CD4-positive, alpha-beta memory T cell (primary cell): Measurements from ENCODE around the gene WNT1. TPM values are rescaled to one million over a fixed set of nuclear protein-coding genes. Genes with fewer than 3 reads are reported as not detected.
A peak's percentile ranks its signal among the peaks of the same experiment; 100 is the strongest.

Experiments
- CTCF ChIA-PET: fragments of 350-600 bp; sonication (Branson Sonifier 250); formaldehyde crosslinking; loops from one replicate; lab custom pipeline; 2021; ENCODE audit warnings: inconsistent platforms; ENCODE audit not compliant: partially characterized antibody; lab: Charles Lee
- POLR2A ChIA-PET: fragments of 350-600 bp; sonication (Branson Sonifier 250); formaldehyde crosslinking; loops from one replicate; lab custom pipeline; 2021; ENCODE audit not compliant: partially characterized antibody; lab: Charles Lee
- DNase-seq, 5 donors: peaks; one replicate each; pipeline versions ENCODE4 v3.0.0 to v3.0.0-alpha.2; 2020 to 2022; ENCODE audit warnings: mixed read lengths in 1 of 5
- H3K27ac ChIP-seq: one replicate; pipeline ENCODE4 v1.7.0; 2013; ENCODE audit warnings: low read depth, low read length
- H3K27me3 ChIP-seq: 2 replicates; pipeline ENCODE4 v1.7.0; 2013; ENCODE audit warnings: mild to moderate bottlenecking, low read length, moderate library complexity; ENCODE audit not compliant: insufficient read depth
- H3K36me3 ChIP-seq: 2 replicates; pipeline ENCODE4 v1.7.0; 2013; ENCODE audit warnings: mild to moderate bottlenecking, low read length, moderate library complexity; ENCODE audit not compliant: insufficient read depth
- H3K4me1 ChIP-seq: 2 replicates; pipeline ENCODE4 v1.7.0; 2013; ENCODE audit warnings: mild to moderate bottlenecking, low read length, moderate library complexity; ENCODE audit not compliant: insufficient read depth
- H3K4me3 ChIP-seq, 2 donors: one replicate each; pipeline ENCODE4 v1.7.0; 2013; ENCODE audit warnings: low read length in 2 of 2, mild to moderate bottlenecking in 1 of 2
- H3K9me3 ChIP-seq, 2 donors: one replicate each; pipeline ENCODE4 v1.7.0; 2013; ENCODE audit warnings: low read length in 2 of 2, control low read depth in 1 of 2; ENCODE audit not compliant: control insufficient read depth in 1 of 2
- H3K27ac Mint-ChIP-seq, 7 donors: one replicate each; pipeline ENCODE4 v1.8.0; 2020 to 2021; ENCODE audit warnings: mixed read lengths in 7 of 7, mild to moderate bottlenecking in 6 of 7, inconsistent platforms in 3 of 7, moderate library complexity in 3 of 7
- H3K27me3 Mint-ChIP-seq, 2 donors: one replicate each; pipeline ENCODE4 v1.8.0; 2020 to 2021; ENCODE audit warnings: mixed read lengths in 2 of 2
- H3K36me3 Mint-ChIP-seq, 2 donors: one replicate each; pipeline ENCODE4 v1.8.0; 2020 to 2021; ENCODE audit warnings: mixed read lengths in 2 of 2, inconsistent platforms in 1 of 2, mild to moderate bottlenecking in 1 of 2
- H3K4me1 Mint-ChIP-seq, 4 donors: one replicate each; pipeline ENCODE4 v1.8.0; 2020 to 2021; ENCODE audit warnings: mixed read lengths in 4 of 4, mild to moderate bottlenecking in 1 of 4
- H3K4me3 Mint-ChIP-seq, 8 donors: one replicate each; pipeline ENCODE4 v1.8.0; 2020 to 2021; ENCODE audit warnings: mixed read lengths in 8 of 8, mild to moderate bottlenecking in 7 of 8, moderate library complexity in 6 of 8, inconsistent platforms in 3 of 8
- H3K9me3 Mint-ChIP-seq, 8 donors: one replicate each; pipeline ENCODE4 v1.8.0; 2020 to 2021; ENCODE audit warnings: mixed read lengths in 8 of 8, mild to moderate bottlenecking in 5 of 8, inconsistent platforms in 3 of 8, moderate library complexity in 1 of 8
- intact Hi-C: fragments of 100-400 bp; cut with micrococcal nuclease; formaldehyde crosslinking; loops from one replicate; pipeline ENCODE4 v1.15.1; 2023
- polyA plus RNA-seq, 2 donors: library from polyadenylated mRNA; unstranded; fragments of 300-500 nt; fragmentation: Illumina TruSeq; gene quantifications; one replicate each; pipeline ENCODE4 v1.2.3, GENCODE V29; 2021
- total RNA-seq, 2 experiments: library from RNA; stranded (reverse); gene quantifications; one replicate each; pipeline ENCODE4 v1.2.3, GENCODE V29; 2021

The WNT1 gene
- total and polyA plus RNA-seq, 4 experiments from 2014 or later, result 0.55 to 2.8 (median 1.4) TPM

- no peak overlapping the region for H3K27ac Mint-ChIP-seq
- no peak overlapping the region for H3K4me3 Mint-ChIP-seq
- no peaks in the 10 kb centered on the region for H3K36me3 Mint-ChIP-seq
- peaks cover 13% of the 10 kb centered on the region for H3K4me1 ChIP-seq
- peaks cover 12% of the 10 kb centered on the region for H3K27me3 ChIP-seq
- peaks cover 11 to 17% (median 16%) of the 10 kb centered on the region in 4 donors for H3K4me1 Mint-ChIP-seq
- DNase-seq, result no peak
- peaks cover 34% of the 10 kb centered on the region in 2 donors for H3K27me3 Mint-ChIP-seq
- intact Hi-C loops, result no loop called here
- POLR2A ChIA-PET, result no interaction called here
- H3K9me3 ChIP-seq, result no peaks in the 10 kb centered on the region
- no peaks in the 10 kb centered on the region for H3K36me3 ChIP-seq
- no peak overlapping the region for H3K27ac ChIP-seq
- no peaks in the 10 kb centered on the region for H3K9me3 Mint-ChIP-seq
- no peak overlapping the region for H3K4me3 ChIP-seq
- CTCF ChIA-PET, result interaction anchor here (0.7 to 14.1 kb wide), 6 partner anchors 9 to 138 kb away, joined by 3 to 244 read pairs (median 28); partner anchors contain the start of genes ARF3, DDN, DDX23 and WNT1
Observed at GRCh38 chr12:48990552-48990951, 12.4 kb downstream of the WNT1 start.

GRCh38 chr12:48991247-48992050 lies 13.3 kb downstream of the WNT1 start:
- Histone ChIP-seq H3K9me3 (no peaks in the 10 kb centered on the region), H3K27ac (no peak overlapping the region), H3K36me3 (no peaks in the 10 kb centered on the region), H3K4me1 (peaks cover 14% of the 10 kb centered on the region), H3K4me3 (no peak overlapping the region), H3K27me3 (peaks cover 12% of the 10 kb centered on the region)
- peaks cover 16 to 24% (median 18%) of the 10 kb centered on the region in 4 donors for H3K4me1 Mint-ChIP-seq
- ChIA-PET CTCF (interaction anchor here (0.6 to 14.1 kb wide), 6 partner anchors 10 to 138 kb away, joined by 3 to 244 read pairs (median 5); partner anchors contain the start of genes ARF3, DDX23 and WNT1), POLR2A (no interaction called here)
- no peaks in the 10 kb centered on the region for H3K9me3 Mint-ChIP-seq
- no peak for DNase-seq
- no peaks in the 10 kb centered on the region for H3K36me3 Mint-ChIP-seq
- H3K27ac Mint-ChIP-seq, result no peak overlapping the region
- H3K4me3 Mint-ChIP-seq, result no peak overlapping the region
- intact Hi-C loops, result no loop called here
- H3K27me3 Mint-ChIP-seq, result peaks cover 38 to 40% of the 10 kb centered on the region in 2 donors

GRCh38 chr12:48993787-48994186 lies 15.7 kb downstream of the WNT1 start:
- Histone ChIP-seq H3K27me3 (peaks cover 12% of the 10 kb centered on the region), H3K4me1 (peaks cover 26% of the 10 kb centered on the region), H3K27ac (no peak overlapping the region), H3K9me3 (no peaks in the 10 kb centered on the region), H3K36me3 (no peaks in the 10 kb centered on the region), H3K4me3 (no peak overlapping the region)
- no peak for DNase-seq
- POLR2A ChIA-PET, result interaction anchor here (1.1 to 7.3 kb wide), 3 partner anchors 12 to 59 kb away, joined by 3 to 46 read pairs (median 3); no protein-coding TSS in a partner anchor
- Mint-ChIP-seq H3K36me3 (no peaks in the 10 kb centered on the region), H3K4me3 (no peak overlapping the region), H3K9me3 (no peaks in the 10 kb centered on the region), H3K27ac (no peak overlapping the region), H3K4me1 (peaks cover 10 to 30% (median 16%) of the 10 kb centered on the region in 4 donors), H3K27me3 (peaks cover 35 to 38% of the 10 kb centered on the region in 2 donors)
- intact Hi-C loops, result loop anchor here (2.0 kb wide), 1 partner anchor 13 kb away; no protein-coding TSS in a partner anchor
- CTCF ChIA-PET, result interaction anchor here (0.7 to 14.1 kb wide), 9 partner anchors 12 to 140 kb away, joined by 3 to 244 read pairs (median 3); partner anchors contain the start of genes ARF3, DDX23 and WNT1

GRCh38 chr12:48994224-48995085 lies 16.3 kb downstream of the WNT1 start:
- CTCF ChIA-PET, result interaction anchor here (0.7 to 14.1 kb wide), 9 partner anchors 9 to 141 kb away, joined by 3 to 244 read pairs (median 3); partner anchors contain the start of genes ARF3, DDX23 and WNT1
- Mint-ChIP-seq H3K9me3 (no peaks in the 10 kb centered on the region), H3K27ac (peak overlapping the region in 1 of 7 donors; percentile 18), H3K4me1 (peaks cover 10 to 36% (median 19%) of the 10 kb centered on the region in 4 donors), H3K4me3 (peak overlapping the region in 1 of 8 donors; percentile 70), H3K36me3 (no peaks in the 10 kb centered on the region), H3K27me3 (peaks cover 32 to 37% of the 10 kb centered on the region in 2 donors)
- Histone ChIP-seq H3K27ac (no peak overlapping the region), H3K27me3 (peaks cover 11% of the 10 kb centered on the region), H3K4me3 (no peak overlapping the region), H3K36me3 (no peaks in the 10 kb centered on the region), H3K9me3 (no peaks in the 10 kb centered on the region), H3K4me1 (peaks cover 32% of the 10 kb centered on the region)
- POLR2A ChIA-PET, result interaction anchor here (0.7 to 7.3 kb wide), 7 partner anchors 13 to 145 kb away, joined by 3 to 46 read pairs (median 3); partner anchors contain the start of gene DDX23
- DNase-seq, result no peak
- intact Hi-C loops, result loop anchor here (1.0 to 5.0 kb wide), 3 partner anchors 14 to 141 kb away; partner anchors contain the start of gene KMT2D

GRCh38 chr12:48995086-48995879 lies 17.2 kb downstream of the WNT1 start:
- no peak overlapping the region for H3K4me3 ChIP-seq
- peaks cover 18% of the 10 kb centered on the region for H3K27me3 ChIP-seq
- Mint-ChIP-seq H3K36me3 (peaks cover under 1 to 2% of the 10 kb centered on the region in 2 donors), H3K9me3 (no peaks in the 10 kb centered on the region), H3K4me1 (peaks cover 13 to 44% (median 25%) of the 10 kb centered on the region in 4 donors), H3K4me3 (peak overlapping the region in 6 of 8 donors; percentile 47 to 92 (median 69)), H3K27ac (peak overlapping the region in 5 of 7 donors; percentile 51 to 93 (median 89)), H3K27me3 (peaks cover 34 to 44% of the 10 kb centered on the region in 2 donors)
- intact Hi-C loops, result loop anchor here (1.0 to 5.0 kb wide), 3 partner anchors 14 to 142 kb away; partner anchors contain the start of gene KMT2D
- no peak overlapping the region for H3K27ac ChIP-seq
- no peaks in the 10 kb centered on the region for H3K36me3 ChIP-seq
- ChIA-PET CTCF (interaction anchor here (0.7 to 14.1 kb wide), 10 partner anchors 8 to 142 kb away, joined by 3 to 244 read pairs (median 4); partner anchors contain the start of genes ARF3, DDX23 and WNT1), POLR2A (interaction anchor here (0.8 to 7.3 kb wide), 5 partner anchors 14 to 146 kb away, joined by 3 to 46 read pairs (median 4); partner anchors contain the start of gene DDX23)
- peak; percentile 31 to 53 (median 40) for DNase-seq
- H3K9me3 ChIP-seq, result no peaks in the 10 kb centered on the region
- peaks cover 40% of the 10 kb centered on the region for H3K4me1 ChIP-seq
